Stimulated activated CD8-positive, alpha-beta memory T cell treated with anti-CD3 and anti-CD28 coated beads, Interleukin-12 subunit alpha, Interleukin-12 subunit beta, amount 100 ng/mL, for 24 hours (primary cell): Measurements from ENCODE around the gene SREBF2.
A peak's percentile ranks its signal among the peaks of the same experiment; 100 is the strongest.

Experiments used
- DNase-seq: peaks from one replicate; pipeline ENCODE4 v3.0.0-alpha.2; 2020; ENCODE audit errors: extremely low read depth

Gene SREBF2

GRCh38 chr22:41908411-41909309 is 75.8 kb downstream of the SREBF2 start:
- DNase-seq: no peak

GRCh38 chr22:41909310-41910049 is 76.6 kb downstream of the SREBF2 start:
- DNase-seq: no peak

GRCh38 chr22:41910050-41911000 is 77.4 kb downstream of the SREBF2 start:
- no peak for DNase-seq

GRCh38 chr22:41911001-41911611 is 78.2 kb downstream of the SREBF2 start:
- DNase-seq: no peak

- DNase-seq: no peak
Observed at GRCh38 chr22:41912338-41913039, 79.6 kb downstream of the SREBF2 start.

- DNase-seq: no peak
Observed at GRCh38 chr22:41913040-41913719, 80.3 kb downstream of the SREBF2 start.

GRCh38 chr22:41913842-41914534 is 81.1 kb downstream of the SREBF2 start:
- DNase-seq: no peak

GRCh38 chr22:41914611-41915034 is 81.7 kb downstream of the SREBF2 start:
- no peak for DNase-seq

DNA sequence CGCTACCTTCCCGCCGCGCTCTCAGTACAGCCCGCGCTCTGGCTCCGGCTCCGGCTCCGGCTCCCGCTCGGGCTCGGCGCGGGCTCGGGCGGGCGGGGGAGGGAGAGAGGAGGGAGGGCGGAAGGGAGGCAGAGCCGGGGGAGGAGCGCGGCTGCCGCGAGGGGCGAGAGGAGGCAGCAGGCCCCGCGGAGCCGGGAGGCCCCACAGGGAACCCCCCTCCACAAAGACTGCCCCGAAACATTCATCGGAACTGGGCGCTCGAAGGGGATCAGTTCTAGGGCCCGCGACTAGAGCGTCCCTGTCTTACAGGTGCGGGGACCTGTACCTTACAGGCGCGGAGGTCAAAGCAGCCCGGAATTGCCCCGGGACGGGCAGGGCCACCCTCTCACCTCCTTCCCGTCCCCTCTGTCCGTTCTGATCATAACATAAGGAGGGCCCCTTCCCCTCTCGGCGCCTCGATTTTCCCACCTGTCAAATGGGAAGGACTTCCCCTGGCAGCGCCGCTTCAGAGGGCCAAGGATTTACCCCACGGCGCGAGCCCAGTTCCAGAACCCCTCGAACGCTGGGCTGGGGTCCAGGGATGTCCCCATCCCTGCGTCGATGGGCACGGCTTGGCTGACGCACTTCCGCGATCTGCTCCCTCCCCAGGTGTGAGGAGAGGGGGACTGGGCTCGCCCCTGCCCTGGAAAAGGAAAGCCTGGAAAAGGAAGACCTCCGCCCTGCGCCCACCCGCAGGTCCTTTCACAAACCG is 82.3 kb downstream of the SREBF2 start, which contains the start of gene SHISA8:
SHISA8 (minus strand) TSS at position 40 of the 751 bp plus-strand sequence. CDS start 407 bp downstream, outside the sequence.
- peak; percentile 28 for DNase-seq

- DNase-seq: no peak
Observed at GRCh38 chr22:41915786-41916493, 83.0 kb downstream of the SREBF2 start.

- no peak for DNase-seq
Observed at GRCh38 chr22:41916745-41917358, 83.9 kb downstream of the SREBF2 start.

- DNase-seq: no peak
Observed at GRCh38 chr22:41917375-41917902, 84.5 kb downstream of the SREBF2 start.

DNA sequence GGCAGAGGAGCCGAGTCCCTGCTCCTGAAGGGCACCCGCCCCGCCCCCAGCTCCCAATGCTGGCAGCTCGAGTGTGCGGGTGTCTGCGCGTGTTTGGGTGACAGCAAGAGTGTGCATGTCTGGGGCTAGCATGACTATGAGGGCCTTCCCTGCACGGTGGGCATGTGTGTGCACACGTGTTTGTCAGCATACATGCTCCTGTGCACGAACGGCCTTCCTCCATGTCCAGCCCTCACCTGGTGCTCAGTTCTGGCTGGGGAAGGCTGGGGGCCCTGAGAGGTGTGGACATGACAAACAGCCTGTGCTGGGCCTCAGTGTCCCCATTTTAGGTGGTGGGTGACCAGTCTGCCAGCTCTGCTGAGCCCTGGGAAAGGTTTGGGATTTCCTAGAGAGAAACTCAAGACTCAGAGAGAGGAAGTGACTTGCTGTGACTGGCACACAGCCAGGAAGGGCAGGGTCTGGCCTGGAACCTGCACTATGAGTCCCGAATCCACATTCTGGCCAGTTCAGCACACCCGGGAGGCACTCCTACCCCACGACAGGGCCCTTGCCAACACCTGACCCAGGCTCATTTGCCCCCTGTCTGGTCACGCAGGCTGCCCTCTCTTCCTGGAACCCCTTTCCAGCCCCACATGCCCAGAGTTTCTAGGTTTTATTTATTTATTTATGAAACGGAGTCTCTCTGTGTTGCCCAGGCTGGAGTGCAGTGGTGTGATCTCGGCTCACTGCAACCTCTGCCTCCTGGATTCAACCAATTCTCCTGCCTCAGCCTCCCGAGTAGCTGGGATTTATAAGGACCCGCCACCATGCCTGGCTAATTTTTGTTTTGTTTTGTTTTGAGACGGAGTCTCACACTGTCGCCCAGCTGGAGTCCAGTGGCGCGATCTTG is 85.2 kb downstream of the SREBF2 start:
- DNase-seq: no peak

GRCh38 chr22:41919357-41920224 is 86.7 kb downstream of the SREBF2 start:
- no peak for DNase-seq

DNA sequence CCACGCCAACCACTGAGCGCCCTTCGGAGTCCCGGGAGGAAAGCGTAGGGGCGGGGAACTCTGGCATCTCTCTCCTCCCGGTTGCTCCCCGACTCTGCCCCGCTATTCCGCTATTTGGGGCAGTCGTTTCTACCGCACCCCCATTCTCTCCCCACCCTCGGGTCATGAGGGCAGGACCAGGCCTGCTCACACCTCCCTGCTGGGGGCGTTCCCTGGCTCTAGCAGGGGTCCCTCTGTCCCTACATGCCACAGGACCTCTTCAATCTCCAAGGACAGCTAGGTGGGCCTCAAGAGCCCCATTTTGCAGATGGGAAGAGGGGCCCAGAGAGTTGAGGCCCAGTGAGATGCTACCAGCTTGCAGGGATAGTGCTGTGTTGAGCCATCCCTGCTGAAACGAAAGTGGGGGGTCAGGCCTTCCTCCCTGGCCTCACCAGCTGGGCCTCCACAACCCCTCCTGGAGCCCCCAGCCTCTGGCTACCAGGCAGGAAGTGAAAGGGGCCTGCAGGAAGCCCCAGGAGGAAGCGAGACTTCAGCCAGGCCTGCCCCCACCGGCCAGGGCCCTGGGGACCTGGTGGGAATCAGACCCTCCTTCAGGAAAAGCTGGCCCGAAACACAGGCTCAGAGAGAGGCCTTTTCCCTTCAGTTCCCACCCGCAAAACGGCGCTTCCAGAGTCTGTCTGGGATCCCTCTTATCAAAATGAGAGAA is 87.5 kb downstream of the SREBF2 start:
- DNase-seq: no peak
